K562 (cell line): ENCODE measurements around the gene SERP1. TPM values are rescaled to one million over a fixed set of nuclear protein-coding genes. Genes with fewer than 3 reads are reported as not detected.

Experiments used
- ATAC-seq: fragments of 200-7000 bp; cut with Tn5 transposase; 3 replicates; pipeline ENCODE4 v1.9.1; 2020; ENCODE audit warnings: moderate library complexity
- BruUV-seq: library from RNA; stranded (reverse); fragments of 400-500 nt; replicated peaks from 2 replicates; lab custom pipeline; 2021; lab: Mats Ljungman, UMichigan
- CTCF ChIA-PET: fragments of 300-600 bp; formaldehyde crosslinking; extraction: SDS; loops from one replicate; lab custom pipeline; 2021; ENCODE audit warnings: low intra/inter-chr PET ratio; lab: Yijun Ruan, JAX
- POLR2A ChIA-PET: fragments of 300-600, 350-650 bp; sonication (Branson Sonifier 250); formaldehyde crosslinking; extraction: SDS; loops from one replicate; lab custom pipeline; 2021; ENCODE audit warnings: antibody characterized with exemption, inconsistent platforms; lab: Yijun Ruan, JAX
- DNase-seq, 4 experiments: peaks; one replicate each; pipeline versions ENCODE4 v3.0.0 to v3.0.0-alpha.2; 2011 to 2018; ENCODE audit warnings: low spot score in 3 of 4, mixed read lengths in 3 of 4; ENCODE audit errors: extremely low read depth in 1 of 4
- FAIRE-seq: peaks from 2 replicates; lab custom pipeline; 2011; peaks lifted over from hg19 to GRCh38; lab: Jason Lieb, UNC
- H2AFZ ChIP-seq: 2 replicates; pipeline ENCODE4 v1.6.0; 2011; ENCODE audit warnings: low read depth, low read length, control low read depth, inconsistent platforms
- H3K27ac ChIP-seq: fragments of 200-600 bp; 3 replicates; pipeline ENCODE4 v1.8.0; 2011; ENCODE audit warnings: low read depth, mild to moderate bottlenecking, control low read depth, inconsistent platforms, low read length, moderate library complexity, mixed read lengths; ENCODE audit errors: extremely low read depth
- H3K27me3 ChIP-seq, 2 experiments: fragments of 300-600 bp in 1 of 2; 2 replicates in 1 of 2; 3 replicates in 1 of 2; pipeline versions ENCODE4 v1.6.0 to v1.8.0; 2011; ENCODE audit warnings: inconsistent platforms in 2 of 2, low read length in 2 of 2, mild to moderate bottlenecking in 1 of 2, mixed read lengths in 1 of 2, moderate library complexity in 1 of 2; ENCODE audit not compliant: control insufficient read depth in 2 of 2, insufficient read depth in 2 of 2
- H3K36me3 ChIP-seq: fragments of 300-600 bp; 3 replicates; pipeline ENCODE4 v1.8.0; 2011; ENCODE audit warnings: mild to moderate bottlenecking, low read length, inconsistent platforms; ENCODE audit not compliant: control insufficient read depth, insufficient read depth
- H3K4me1 ChIP-seq, 2 experiments: fragments of 200-600 bp in 1 of 2; replicated peaks in 1 of 2; 2 replicates in 1 of 2; 3 replicates in 1 of 2; pipeline versions ENCODE4 v1.5.1 to v1.8.0; 2011; ENCODE audit warnings: inconsistent platforms in 2 of 2, low read length in 2 of 2, mild to moderate bottlenecking in 1 of 2, mixed read lengths in 1 of 2, moderate library complexity in 1 of 2; ENCODE audit not compliant: control insufficient read depth in 2 of 2, insufficient read depth in 2 of 2
- H3K4me2 ChIP-seq: 2 replicates; pipeline ENCODE4 v1.6.1; 2011; ENCODE audit warnings: low read length, control low read depth, inconsistent platforms, mixed read lengths; ENCODE audit not compliant: insufficient read depth
- H3K4me3 ChIP-seq: fragments of 200-600 bp; sonication (generic), shearing (Covaris generic); 2 replicates; pipeline ENCODE4 v1.5.1; 2016; ENCODE audit warnings: control low read depth, inconsistent platforms
- H3K79me2 ChIP-seq: fragments of 200-600 bp; 3 replicates; pipeline ENCODE4 v1.8.0; 2011; ENCODE audit warnings: low read length, inconsistent platforms; ENCODE audit not compliant: control insufficient read depth, insufficient read depth
- H3K9ac ChIP-seq, 2 experiments: 2 replicates each; pipeline versions ENCODE4 v1.6.0 to v1.6.1; 2011; ENCODE audit warnings: low read depth in 2 of 2, low read length in 2 of 2, control low read depth in 1 of 2, inconsistent platforms in 1 of 2, mild to moderate bottlenecking in 1 of 2, mixed read lengths in 1 of 2; ENCODE audit not compliant: insufficient read depth in 1 of 2
- H3K9me1 ChIP-seq: one replicate; pipeline ENCODE4 v1.6.0; 2011; ENCODE audit warnings: inconsistent platforms, mild to moderate bottlenecking, low read length, moderate library complexity; ENCODE audit not compliant: control insufficient read depth, insufficient read depth
- H3K9me3 ChIP-seq: replicated peaks from 2 replicates; pipeline ENCODE4 v1.5.1; 2011; ENCODE audit warnings: low read depth, low read length, inconsistent platforms; ENCODE audit not compliant: control insufficient read depth, insufficient read depth
- H4K20me1 ChIP-seq: replicated peaks from 2 replicates; pipeline ENCODE4 v1.6.1; 2011; ENCODE audit warnings: low read length, inconsistent platforms, mixed read lengths; ENCODE audit not compliant: control insufficient read depth, insufficient read depth
- ADNP ChIP-seq: fragments of 200-800 bp; sonication (Bioruptor generic); IDR thresholded peaks from 2 replicates; pipeline ENCODE4 v1.6.1; 2016; ENCODE audit warnings: missing genetic modification characterization, missing compliant biosample characterization
- ASH1L ChIP-seq: fragments of 450-650 bp; IDR thresholded peaks from 2 replicates; pipeline ENCODE4 v1.6.1; 2018; ENCODE audit warnings: borderline replicate concordance, mild to moderate bottlenecking, low read depth; ENCODE audit not compliant: partially characterized antibody
- HNRNPUL1 ChIP-seq: fragments of 200-400 bp; formaldehyde crosslinking; IDR thresholded peaks from 2 replicates; pipeline ENCODE4 v1.6.1; 2017; ENCODE audit warnings: low read length
- KDM2B ChIP-seq: fragments of 250-450 bp; sonication (Bioruptor Pico); IDR thresholded peaks from 2 replicates; pipeline ENCODE4 v1.8.0; 2021; ENCODE audit warnings: mild to moderate bottlenecking, moderate library complexity
- RBFOX2 ChIP-seq: fragments of 200-400 bp; formaldehyde crosslinking; IDR thresholded peaks from 2 replicates; pipeline ENCODE4 v1.6.1; 2017; ENCODE audit warnings: low read depth, mild to moderate bottlenecking, low read length, moderate library complexity
- RNF2 ChIP-seq: sonication (generic); IDR thresholded peaks from 2 replicates; pipeline ENCODE4 v1.6.1; 2016
- ZNF436 ChIP-seq: fragments of 250-450, 450-650 bp; sonication (Bioruptor Pico); formaldehyde crosslinking; IDR thresholded peaks from 2 replicates; pipeline ENCODE4 v1.7.0; 2020; ENCODE audit warnings: mild to moderate bottlenecking
- WGBS: fragments of 100-300 bp; shearing (Covaris generic); methylation state at CpG from one replicate; pipeline ENCODE4 v1.1.6; 2016; ENCODE audit warnings: low coverage, mixed read lengths; ENCODE audit not compliant: insufficient coverage; ENCODE audit errors: missing lambda C conversion rate; 5-methylcytosine and 5-hydroxymethylcytosine counted together
- in situ Hi-C: fragments of 300-500 bp; cut with MboI; formaldehyde crosslinking; loops from 4 replicates; pipeline ENCODE4 v1.15.0; 2018; ENCODE audit warnings: inconsistent platforms, mixed read lengths
- intact Hi-C: fragments of 100-400 bp; cut with micrococcal nuclease; formaldehyde crosslinking; loops from 2 replicates; pipeline ENCODE4 v1.14.2; 2022
- polyA plus RNA-seq, 8 experiments: library from polyadenylated mRNA; depleted of rRNA in 4 of 8; stranded (reverse) in 5 of 8; unstranded in 3 of 8; fragments of >200 nt; fragmentation: Nextera tagmentation in 2 of 8; fragmentation: Illumina TruSeq in 1 of 8; extraction: Ambion mirVana in 2 of 8; extraction: Trizol in 1 of 8; gene quantifications; 2 replicates each; pipeline versions ENCODE4 v1.2.1 to v1.2.3, GENCODE V29; 2011 to 2014; ENCODE audit warnings: inconsistent platforms in 1 of 8, missing spikeins in 1 of 8
- total RNA-seq, 7 experiments: library from RNA; depleted of rRNA in 6 of 7; stranded (reverse); fragments of >200 nt in 6 of 7; fragmentation: Illumina TruSeq in 2 of 7; extraction: Trizol in 2 of 7; gene quantifications; 2 replicates each; pipeline versions ENCODE4 v1.2.1 to v1.2.3, GENCODE V29; 2011 to 2021; ENCODE audit warnings: low replicate concordance in 1 of 7
- TF ChIP-seq, protein P1 (sequence below): fragments of 450-650 bp; IDR thresholded peaks from 2 replicates; pipeline ENCODE4 v1.6.1; 2017; ENCODE audit warnings: antibody characterized with exemption, mild to moderate bottlenecking
- TF ChIP-seq, protein P2 (sequence below): IDR thresholded peaks from 2 replicates; pipeline ENCODE4 v1.6.1; 2011; ENCODE audit warnings: borderline replicate concordance, low read depth, mild to moderate bottlenecking, moderate library complexity, low read length; ENCODE audit not compliant: insufficient read depth, poor library complexity, severe bottlenecking

SERP1 gene
- total and polyA plus RNA-seq, 9 of the 15 experiments (the other 6 are each of a cell fraction or from before 2014, with no cell fraction given) = 38.6 to 443 (median 121) TPM

DNA sequence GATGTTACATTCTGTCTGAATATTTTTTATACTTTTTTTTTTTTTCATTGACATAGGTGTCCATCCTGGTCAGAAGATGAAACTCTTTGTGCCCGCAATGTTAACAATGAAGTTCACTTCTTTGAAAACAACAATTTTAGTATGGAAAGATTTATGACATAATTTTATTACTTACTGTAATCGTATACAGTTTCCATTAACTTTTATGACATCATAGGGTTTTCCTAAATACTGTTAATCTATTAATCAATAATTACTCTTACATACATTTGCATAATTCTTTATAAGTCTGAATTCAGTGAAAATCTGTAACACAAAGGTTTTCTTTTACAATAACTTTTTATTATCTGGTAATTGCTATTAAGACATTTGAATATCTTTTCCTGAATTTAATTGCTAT is 17.9 kb upstream of the SERP1 start (continued):
- TF ChIP-seq, protein P1, sequence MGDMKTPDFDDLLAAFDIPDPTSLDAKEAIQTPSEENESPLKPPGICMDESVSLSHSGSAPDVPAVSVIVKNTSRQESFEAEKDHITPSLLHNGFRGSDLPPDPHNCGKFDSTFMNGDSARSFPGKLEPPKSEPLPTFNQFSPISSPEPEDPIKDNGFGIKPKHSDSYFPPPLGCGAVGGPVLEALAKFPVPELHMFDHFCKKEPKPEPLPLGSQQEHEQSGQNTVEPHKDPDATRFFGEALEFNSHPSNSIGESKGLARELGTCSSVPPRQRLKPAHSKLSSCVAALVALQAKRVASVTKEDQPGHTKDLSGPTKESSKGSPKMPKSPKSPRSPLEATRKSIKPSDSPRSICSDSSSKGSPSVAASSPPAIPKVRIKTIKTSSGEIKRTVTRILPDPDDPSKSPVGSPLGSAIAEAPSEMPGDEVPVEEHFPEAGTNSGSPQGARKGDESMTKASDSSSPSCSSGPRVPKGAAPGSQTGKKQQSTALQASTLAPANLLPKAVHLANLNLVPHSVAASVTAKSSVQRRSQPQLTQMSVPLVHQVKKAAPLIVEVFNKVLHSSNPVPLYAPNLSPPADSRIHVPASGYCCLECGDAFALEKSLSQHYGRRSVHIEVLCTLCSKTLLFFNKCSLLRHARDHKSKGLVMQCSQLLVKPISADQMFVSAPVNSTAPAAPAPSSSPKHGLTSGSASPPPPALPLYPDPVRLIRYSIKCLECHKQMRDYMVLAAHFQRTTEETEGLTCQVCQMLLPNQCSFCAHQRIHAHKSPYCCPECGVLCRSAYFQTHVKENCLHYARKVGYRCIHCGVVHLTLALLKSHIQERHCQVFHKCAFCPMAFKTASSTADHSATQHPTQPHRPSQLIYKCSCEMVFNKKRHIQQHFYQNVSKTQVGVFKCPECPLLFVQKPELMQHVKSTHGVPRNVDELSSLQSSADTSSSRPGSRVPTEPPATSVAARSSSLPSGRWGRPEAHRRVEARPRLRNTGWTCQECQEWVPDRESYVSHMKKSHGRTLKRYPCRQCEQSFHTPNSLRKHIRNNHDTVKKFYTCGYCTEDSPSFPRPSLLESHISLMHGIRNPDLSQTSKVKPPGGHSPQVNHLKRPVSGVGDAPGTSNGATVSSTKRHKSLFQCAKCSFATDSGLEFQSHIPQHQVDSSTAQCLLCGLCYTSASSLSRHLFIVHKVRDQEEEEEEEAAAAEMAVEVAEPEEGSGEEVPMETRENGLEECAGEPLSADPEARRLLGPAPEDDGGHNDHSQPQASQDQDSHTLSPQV = no peak

DNA sequence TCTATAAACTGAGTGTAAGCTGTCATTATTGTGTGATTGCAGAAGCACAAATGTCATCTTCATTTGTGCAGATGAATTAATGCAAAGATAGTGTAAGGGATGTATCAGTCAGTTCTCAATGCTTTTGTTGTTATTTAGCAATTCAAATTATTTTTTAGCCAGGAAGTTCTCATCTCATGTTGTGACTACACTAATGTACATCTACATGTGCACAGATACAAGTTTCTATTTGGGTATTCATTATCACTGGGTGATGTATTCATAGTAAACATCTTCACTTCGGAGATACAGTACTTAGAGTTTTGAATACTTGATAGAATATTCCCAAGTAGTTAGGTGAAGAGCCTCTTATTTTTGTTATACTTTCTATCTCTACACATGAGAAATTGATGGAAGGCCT is 11.4 kb upstream of the SERP1 start:
- BruUV-seq = no TSS peak
- TF ChIP-seq RNF2 (no peak), ASH1L (no peak), KDM2B (no peak), ZNF436 (CRISPR knock-in tag) (no peak), RBFOX2 (peak; percentile 34; the same call in 1 of the 2 replicates), HNRNPUL1 (no peak), ADNP (tag) (no peak)
- TF ChIP-seq, protein P2, sequence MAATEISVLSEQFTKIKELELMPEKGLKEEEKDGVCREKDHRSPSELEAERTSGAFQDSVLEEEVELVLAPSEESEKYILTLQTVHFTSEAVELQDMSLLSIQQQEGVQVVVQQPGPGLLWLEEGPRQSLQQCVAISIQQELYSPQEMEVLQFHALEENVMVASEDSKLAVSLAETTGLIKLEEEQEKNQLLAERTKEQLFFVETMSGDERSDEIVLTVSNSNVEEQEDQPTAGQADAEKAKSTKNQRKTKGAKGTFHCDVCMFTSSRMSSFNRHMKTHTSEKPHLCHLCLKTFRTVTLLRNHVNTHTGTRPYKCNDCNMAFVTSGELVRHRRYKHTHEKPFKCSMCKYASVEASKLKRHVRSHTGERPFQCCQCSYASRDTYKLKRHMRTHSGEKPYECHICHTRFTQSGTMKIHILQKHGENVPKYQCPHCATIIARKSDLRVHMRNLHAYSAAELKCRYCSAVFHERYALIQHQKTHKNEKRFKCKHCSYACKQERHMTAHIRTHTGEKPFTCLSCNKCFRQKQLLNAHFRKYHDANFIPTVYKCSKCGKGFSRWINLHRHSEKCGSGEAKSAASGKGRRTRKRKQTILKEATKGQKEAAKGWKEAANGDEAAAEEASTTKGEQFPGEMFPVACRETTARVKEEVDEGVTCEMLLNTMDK = no peak
- Histone ChIP-seq H3K4me1 (no peaks in the 10 kb centered on the region), H3K9me3 (no peaks in the 10 kb centered on the region), H3K27ac (no peak overlapping the region), H2AFZ (no peak overlapping the region), H3K4me2 (no peak overlapping the region), H3K9me1 (no peaks in the 10 kb centered on the region), H3K36me3 (peaks cover 83% of the 10 kb centered on the region), H3K79me2 (peaks cover 61% of the 10 kb centered on the region), H3K27me3 (no peaks in the 10 kb centered on the region), H3K4me3 (no peak overlapping the region), H3K9ac (no peak overlapping the region), H4K20me1 (0 out of 2 replicates have a peak, but pooled peaks cover 4% of the 10 kb centered on the region)
- ATAC-seq (no peak), DNase-seq (no peak), FAIRE-seq (no peak)
- ChIA-PET CTCF (no interaction called here), POLR2A (interaction anchor here (0.7 to 1.7 kb wide), 4 partner anchors 9 to 59 kb away, joined by 3 to 6 read pairs (median 4); no protein-coding TSS in a partner anchor)
- in situ Hi-C loops = no loop called here
- intact Hi-C loops = no loop called here
- WGBS = 71% methylated on average over 1 of the region's 1 CpG
